Measurements from ENCODE around the gene SERPINB12. TPM values are rescaled to one million over a fixed set of nuclear protein-coding genes. Genes with fewer than 3 reads are reported as not detected.

Gene SERPINB12
- total RNA-seq, 1 experiment from 2014 or later, result not detected

- no TSS peak for BruUV-seq (replicated peaks)
- Histone ChIP-seq H3K36me3 (ENCODE audit: control insufficient read depth, insufficient read depth, low read length) (no peaks in the 10 kb centered on the region), H3K4me3 (ENCODE audit: low read depth in 2 of 2, low read length in 2 of 2) (no peak within 1 kb of the TSS), H3K9me3 (ENCODE audit: control insufficient read depth, insufficient read depth, low read depth, low read length) (no peaks in the 10 kb centered on the region), H3K27me3 (ENCODE audit: control insufficient read depth, insufficient read depth, low read length) (no peaks in the 10 kb centered on the region), H3K4me1 (ENCODE audit: control insufficient read depth, insufficient read depth, low read length) (no peaks in the 10 kb centered on the region), H3K27ac (ENCODE audit: low read length) (no peak within 1 kb of the TSS)
- POLR2A ChIA-PET, result no interaction called here
- DNase-seq (ENCODE audit: low read depth, low spot score) (no peak), ATAC-seq (no peak)
- TF ChIP-seq REST (IDR thresholded peaks at IDR 0.05; ENCODE audit: insufficient read depth in 1 of 2, low read depth in 2 of 2, low read length in 1 of 2) (no peak), SIN3A (IDR thresholded peaks at IDR 0.05; ENCODE audit: borderline replicate concordance, insufficient read depth, low read depth, low read length) (no peak), TCF7L2 (IDR thresholded peaks at IDR 0.05; ENCODE audit: low read depth, low read length) (no peak), POLR2AphosphoS5 (IDR thresholded peaks at IDR 0.05; ENCODE audit: low read depth, low read length) (no peak), CTCF (IDR thresholded peaks at IDR 0.05) (no peak)
- CTCF ChIA-PET, result no interaction called here
- intact Hi-C loops (cut with micrococcal nuclease; ENCODE audit: unreplicated experiment) (no loop called here), in situ Hi-C loops (cut with HindIII; ENCODE audit: low pct_unique_long_range_greater_than_20kb, low sequenced_read_pairs) (no loop called here)
Observed at GRCh38 chr18:63586966-63587365, 44.8 kb downstream of the SERPINB12 start, which contains the start of gene SERPINB13. Gene SERPINB13 (plus strand): TSS chr18:63587343. CDS start chr18:63588668, 1,325 bp downstream.

GRCh38 chr18:63588909-63589308 is 46.7 kb downstream of the SERPINB12 start:
- no peaks in the 10 kb centered on the region for H3K27me3 ChIP-seq (ENCODE audit: control insufficient read depth, insufficient read depth, low read length)
- H3K27ac ChIP-seq (ENCODE audit: low read length), result no peak overlapping the region
- CTCF ChIA-PET, result no interaction called here
- TF ChIP-seq POLR2AphosphoS5 (IDR thresholded peaks at IDR 0.05; ENCODE audit: low read depth, low read length) (no peak), CTCF (IDR thresholded peaks at IDR 0.05) (no peak), TCF7L2 (IDR thresholded peaks at IDR 0.05; ENCODE audit: low read depth, low read length) (no peak), REST (IDR thresholded peaks at IDR 0.05; ENCODE audit: insufficient read depth in 1 of 2, low read depth in 2 of 2, low read length in 1 of 2) (no peak), SIN3A (IDR thresholded peaks at IDR 0.05; ENCODE audit: borderline replicate concordance, insufficient read depth, low read depth, low read length) (no peak)
- BruUV-seq (replicated peaks), result no TSS peak
- DNase-seq (ENCODE audit: low read depth, low spot score), result no peak
- no peaks in the 10 kb centered on the region for H3K9me3 ChIP-seq (ENCODE audit: control insufficient read depth, insufficient read depth, low read depth, low read length)
- H3K36me3 ChIP-seq (ENCODE audit: control insufficient read depth, insufficient read depth, low read length), result no peaks in the 10 kb centered on the region
- intact Hi-C loops (cut with micrococcal nuclease; ENCODE audit: unreplicated experiment), result no loop called here
- POLR2A ChIA-PET, result no interaction called here
- no peak for ATAC-seq
- H3K4me3 ChIP-seq (ENCODE audit: low read depth in 2 of 2, low read length in 2 of 2), result no peak overlapping the region
- in situ Hi-C loops (cut with HindIII; ENCODE audit: low pct_unique_long_range_greater_than_20kb, low sequenced_read_pairs), result no loop called here
- H3K4me1 ChIP-seq (ENCODE audit: control insufficient read depth, insufficient read depth, low read length), result no peaks in the 10 kb centered on the region
